Erythroblast (primary cell): ENCODE results near the gene BACH2.
"Not testable (repeated sequence)": the region's sequence is repeated elsewhere in the genome, so short reads cannot be mapped to it uniquely, and the experiment has no call there.

Source experiments
- GATA1 ChIP-seq: IDR thresholded peaks from 2 replicates; pipeline ENCODE4 v1.6.1; 2011; ENCODE audit warnings: low read depth, mild to moderate bottlenecking, control low read depth, low read length, moderate library complexity
- POLR2A ChIP-seq: IDR thresholded peaks from 2 replicates; pipeline ENCODE4 v1.6.1; 2011; ENCODE audit warnings: mild to moderate bottlenecking, low read length

DNA sequence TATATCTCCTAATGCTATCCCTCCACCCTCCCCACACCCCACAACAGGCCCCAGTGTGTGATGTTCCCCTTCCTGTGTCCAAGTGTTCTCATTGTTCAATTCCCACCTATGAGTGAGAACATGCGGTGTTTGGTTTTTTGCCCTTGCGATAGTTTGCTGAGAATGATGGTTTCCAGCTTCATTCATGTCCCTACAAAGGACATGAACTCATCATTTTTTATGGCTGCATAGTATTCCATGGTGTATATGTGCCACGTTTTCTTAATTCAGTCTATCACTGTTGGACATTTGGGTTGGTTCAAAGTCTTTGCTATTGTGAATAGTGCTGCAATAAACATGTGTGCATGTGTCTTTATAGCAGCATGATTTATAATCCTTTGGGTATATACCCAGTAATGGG, 163.0 kb downstream of the BACH2 start:
- TF ChIP-seq POLR2A, GATA1: not testable (repeated sequence)
